ENCODE data around the gene TFEC.

GRCh38 chr7:116037401-116037800, 6.8 kb upstream of the TFEC start:
- no peak for TF ChIP-seq CTCF (IDR thresholded peaks at IDR 0.05; ENCODE audit: insufficient read depth, low read length, poor library complexity, severe bottlenecking)
- no peak for TF ChIP-seq EZH2phosphoT487 (conservative IDR thresholded peaks at IDR 0.05; ENCODE audit: low read length)

All from SU-DHL-6 (cell line).